ENCODE data around the gene CYP4B1.
"Not testable (repeated sequence)": the region's sequence is repeated elsewhere in the genome, so short reads cannot be mapped to it uniquely, and the experiment has no call there.

Gene CYP4B1

DNA sequence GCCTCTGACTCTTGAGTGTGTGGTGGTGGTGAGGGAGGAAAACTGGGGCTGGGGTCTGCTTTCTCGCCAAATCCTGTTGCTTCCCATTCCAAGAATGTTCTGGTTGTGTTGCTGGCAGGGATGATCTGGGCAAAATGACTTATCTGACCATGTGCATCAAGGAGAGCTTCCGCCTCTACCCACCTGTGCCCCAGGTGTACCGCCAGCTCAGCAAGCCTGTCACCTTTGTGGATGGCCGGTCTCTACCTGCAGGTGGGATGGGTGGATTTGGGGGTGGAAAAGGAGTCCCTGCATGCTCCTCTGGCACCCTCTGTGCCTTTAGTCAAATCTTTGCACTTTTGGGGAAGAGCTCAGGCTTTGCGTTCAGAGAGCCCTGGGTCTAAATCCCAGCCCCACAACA is 18.1 kb downstream of the CYP4B1 start:
- no peak for DNase-seq

DNA sequence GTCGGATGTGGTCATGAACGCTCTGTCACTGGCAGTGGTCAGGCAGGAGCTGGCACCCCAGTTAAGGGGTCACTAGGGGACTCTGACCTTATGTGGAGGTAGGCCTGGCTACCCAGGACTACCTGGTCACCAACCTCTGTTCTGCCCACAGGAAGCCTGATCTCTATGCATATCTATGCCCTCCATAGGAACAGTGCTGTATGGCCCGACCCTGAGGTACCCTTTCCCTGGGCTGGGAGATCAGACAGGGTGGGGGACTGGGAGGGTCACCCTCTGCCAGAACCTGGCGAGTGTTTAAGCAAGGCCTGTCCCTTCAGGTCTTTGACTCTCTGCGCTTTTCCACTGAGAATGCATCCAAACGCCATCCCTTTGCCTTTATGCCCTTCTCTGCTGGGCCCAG is 19.0 kb downstream of the CYP4B1 start:
- DNase-seq: no peak

DNA sequence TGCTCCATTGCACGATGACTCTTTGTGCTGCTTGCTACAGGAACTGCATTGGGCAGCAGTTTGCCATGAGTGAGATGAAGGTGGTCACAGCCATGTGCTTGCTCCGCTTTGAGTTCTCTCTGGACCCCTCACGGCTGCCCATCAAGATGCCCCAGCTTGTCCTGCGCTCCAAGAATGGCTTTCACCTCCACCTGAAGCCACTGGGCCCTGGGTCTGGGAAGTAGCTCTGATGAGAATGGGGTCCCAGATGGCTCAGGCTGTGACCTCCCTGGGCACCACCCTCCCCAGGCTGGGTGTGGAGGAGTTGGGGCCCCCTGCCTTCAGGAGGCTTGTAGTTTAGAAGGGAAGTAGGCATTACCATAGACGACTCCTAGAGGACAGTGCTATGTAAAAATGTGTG is 19.7 kb downstream of the CYP4B1 start:
- DNase-seq: no peak

DNA sequence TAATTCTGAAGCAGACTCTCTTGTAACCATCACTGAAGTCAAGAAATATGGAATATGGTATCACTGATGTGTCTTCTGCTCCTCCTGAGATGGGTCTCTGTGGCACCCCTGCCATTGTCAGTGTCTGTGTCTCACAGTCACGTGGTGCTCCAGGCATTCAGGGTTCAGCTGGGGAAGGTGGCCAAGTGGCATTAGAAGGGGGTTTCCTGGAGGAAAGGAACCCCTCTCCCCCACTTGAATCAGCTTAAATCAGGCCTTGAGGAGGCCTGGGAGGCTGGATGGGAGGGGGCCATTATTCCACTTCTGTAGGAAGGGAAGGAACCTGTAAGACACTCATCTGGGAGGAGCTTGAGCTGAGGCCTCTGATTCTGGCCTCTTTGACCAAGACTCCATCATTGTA is 20.5 kb downstream of the CYP4B1 start:
- no peak for DNase-seq

DNA sequence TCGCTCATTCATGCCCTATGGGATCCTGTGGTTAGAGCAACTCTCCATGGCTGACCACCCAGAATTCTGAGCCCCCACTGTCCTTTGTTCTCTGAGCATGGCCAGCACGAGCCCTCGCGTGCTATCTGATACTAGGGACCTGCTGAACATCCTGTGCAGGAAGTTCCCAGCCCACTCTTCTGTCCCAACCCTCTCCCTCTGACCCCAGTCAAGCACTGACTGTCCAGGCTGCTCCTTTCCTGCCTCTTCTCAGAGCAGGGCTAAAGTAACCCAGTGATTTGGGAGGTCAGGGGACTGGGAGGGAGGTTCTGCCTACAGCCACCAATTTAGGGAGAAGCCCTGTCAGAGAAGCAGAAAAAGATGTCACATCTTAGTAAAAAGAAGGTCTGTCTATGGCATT is 21.2 kb downstream of the CYP4B1 start:
- DNase-seq: no peak

DNA sequence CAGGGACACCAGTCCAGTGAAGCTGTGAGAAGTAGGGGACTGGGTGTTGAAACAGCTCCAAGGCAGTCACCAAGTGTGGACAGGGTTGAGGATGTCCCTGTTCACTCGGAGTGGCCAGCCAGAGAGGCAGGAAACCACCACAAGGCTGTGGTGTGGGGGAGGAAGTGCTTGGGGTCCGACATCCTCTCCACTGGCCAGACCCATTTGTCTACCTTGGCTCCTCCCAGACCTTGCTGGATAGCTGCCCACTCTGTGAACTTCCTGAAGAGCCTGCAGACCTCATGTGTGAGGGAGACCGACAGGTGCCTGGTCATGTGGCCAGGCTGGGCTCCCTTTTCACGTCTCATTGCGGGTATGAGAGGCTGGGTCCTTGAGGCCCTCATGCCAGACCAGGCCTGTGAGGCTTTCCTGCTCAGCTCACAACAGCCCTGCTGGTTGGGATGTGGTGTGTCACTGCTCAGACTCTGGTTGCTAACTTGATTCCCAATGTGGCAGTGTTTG is 21.8 kb downstream of the CYP4B1 start:
- no peak for DNase-seq

DNA sequence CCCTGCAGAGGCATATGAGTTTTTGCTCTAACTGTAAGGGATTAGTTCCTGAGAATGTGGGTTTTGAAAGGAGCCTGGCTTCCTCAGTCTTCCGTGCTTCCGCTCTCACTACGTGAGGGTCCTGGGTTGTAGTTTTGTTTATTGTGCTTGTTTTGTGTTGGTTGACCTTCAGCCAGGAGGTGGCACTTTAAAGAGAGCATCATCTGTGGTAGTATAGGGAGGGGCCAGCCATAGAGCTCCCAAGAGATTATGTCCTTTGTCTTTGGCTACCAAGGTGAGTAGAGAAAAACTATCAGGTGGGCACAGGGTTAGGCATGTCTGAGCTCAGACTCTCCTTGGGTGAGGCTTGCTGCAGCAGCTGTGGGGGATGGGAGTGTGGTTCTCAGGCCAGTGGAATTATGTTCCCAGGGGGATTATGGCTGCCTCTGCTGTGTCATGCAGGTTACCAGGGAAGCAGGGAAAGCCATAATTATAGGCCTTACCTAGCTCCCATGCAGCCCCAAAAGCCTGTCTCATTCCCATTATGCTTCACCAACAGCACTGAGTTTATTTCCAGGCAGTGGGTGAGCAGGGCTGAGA is 23.5 kb downstream of the CYP4B1 start:
- DNase-seq: no peak

DNA sequence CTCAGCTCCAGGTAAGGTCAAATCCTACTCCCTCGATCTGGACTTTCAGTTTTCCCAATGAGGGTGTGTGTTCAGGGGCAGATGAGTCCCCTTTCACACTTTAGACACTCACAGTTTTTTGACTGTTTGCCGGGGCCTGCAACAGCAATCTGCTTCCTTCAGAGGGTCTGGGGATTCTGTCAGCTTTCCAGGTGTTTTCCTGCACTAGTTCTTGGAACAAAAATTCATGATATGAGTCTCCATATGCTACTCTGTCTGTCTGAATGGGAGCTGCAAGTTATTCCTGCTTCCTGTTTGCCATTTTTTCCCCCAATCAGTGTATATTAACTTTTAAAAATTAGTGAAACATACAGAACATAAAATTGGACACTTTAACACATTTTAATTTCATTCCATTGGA is 24.3 kb downstream of the CYP4B1 start:
- DNase-seq: no peak

DNA sequence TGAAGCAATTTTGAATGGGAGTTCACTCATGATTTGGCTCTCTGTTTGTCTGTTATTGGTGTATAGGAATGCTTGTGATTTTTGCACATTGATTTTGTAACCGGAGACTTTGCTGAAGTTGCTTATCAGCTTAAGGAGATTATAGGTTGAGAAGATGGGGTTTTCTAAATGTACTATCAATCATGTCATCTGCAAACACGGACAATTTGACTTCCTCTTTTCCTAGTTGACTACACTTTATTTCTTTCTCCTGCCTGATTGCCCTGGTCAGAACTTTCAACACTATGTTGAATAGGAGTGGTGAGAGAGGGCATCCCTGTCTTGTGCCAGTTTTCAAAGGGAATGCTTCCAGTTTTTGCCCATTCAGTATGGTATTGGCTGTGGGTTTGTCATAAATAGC is 28.0 kb downstream of the CYP4B1 start:
- DNase-seq: not testable (repeated sequence)

DNA sequence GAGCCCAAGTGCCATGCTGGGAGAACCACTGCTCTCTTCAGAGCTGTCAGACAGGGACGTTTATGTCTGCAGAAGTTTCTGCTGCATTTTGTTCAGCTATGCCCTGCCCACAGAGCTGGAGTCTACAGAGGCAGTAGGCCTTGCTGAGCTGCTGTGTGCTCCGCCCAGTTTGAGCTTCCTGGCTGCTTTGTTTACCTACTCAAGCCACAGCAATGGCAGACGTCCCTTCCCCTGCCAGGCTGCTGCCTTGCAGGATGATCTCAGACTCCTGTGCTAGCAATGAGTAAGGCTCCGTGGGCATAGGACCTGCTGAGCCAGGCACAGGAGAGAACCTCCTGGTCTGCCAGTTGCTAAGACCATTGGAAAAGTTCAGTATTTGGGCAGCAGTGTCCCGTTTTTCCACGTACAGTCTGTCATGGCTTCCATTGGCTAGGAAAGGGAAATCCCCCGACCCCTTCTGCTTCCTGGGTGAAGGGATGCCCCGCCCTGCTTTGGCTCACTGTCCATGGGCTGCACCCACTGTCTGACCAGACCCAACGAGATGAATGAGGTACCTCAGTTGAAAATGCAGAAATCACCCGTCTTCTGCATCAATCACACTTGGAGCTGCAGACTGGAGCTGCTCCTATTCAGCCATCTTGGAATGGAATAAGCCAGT is 31.9 kb downstream of the CYP4B1 start:
- no peak for DNase-seq

DNA sequence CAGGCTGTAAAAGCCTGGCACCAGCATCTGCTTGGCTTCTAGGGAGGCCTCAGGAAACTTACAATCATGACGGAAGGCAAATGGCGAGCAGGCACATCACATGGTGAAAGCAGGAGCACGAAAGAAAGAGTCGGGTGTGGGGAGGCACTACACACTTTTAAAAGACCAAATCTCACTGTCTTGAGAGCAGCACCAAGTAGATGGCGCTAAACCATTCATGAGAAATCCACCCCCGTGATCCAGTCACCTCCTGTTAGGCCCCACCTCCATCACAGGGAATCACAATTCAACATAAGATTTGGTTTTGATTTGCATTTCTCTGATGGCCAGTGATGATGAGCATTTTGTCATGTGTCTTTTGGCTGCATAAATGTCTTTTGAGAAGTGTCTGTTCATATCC is 36.6 kb downstream of the CYP4B1 start:
- DNase-seq: not testable (repeated sequence)

DNA sequence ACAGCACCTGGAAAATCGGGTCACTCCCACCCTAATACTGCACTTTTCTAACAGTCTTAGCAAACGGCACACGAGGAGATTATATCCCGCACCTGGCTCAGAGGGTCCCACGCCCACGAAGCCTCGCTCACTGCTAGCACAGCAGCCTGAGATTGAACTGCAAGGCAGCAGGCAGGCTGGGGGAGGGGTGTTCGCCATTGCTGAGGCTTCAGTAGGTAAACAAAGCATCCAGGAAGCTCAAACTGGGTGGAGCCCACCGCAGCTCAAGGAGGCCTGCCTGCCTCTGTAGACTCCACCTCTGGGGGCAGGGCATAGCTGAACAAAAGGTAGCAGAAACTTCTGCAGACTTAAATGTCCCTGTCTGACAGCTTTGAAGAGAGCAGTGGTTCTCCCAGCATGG is 47.5 kb downstream of the CYP4B1 start:
- not testable (repeated sequence) for DNase-seq

DNA sequence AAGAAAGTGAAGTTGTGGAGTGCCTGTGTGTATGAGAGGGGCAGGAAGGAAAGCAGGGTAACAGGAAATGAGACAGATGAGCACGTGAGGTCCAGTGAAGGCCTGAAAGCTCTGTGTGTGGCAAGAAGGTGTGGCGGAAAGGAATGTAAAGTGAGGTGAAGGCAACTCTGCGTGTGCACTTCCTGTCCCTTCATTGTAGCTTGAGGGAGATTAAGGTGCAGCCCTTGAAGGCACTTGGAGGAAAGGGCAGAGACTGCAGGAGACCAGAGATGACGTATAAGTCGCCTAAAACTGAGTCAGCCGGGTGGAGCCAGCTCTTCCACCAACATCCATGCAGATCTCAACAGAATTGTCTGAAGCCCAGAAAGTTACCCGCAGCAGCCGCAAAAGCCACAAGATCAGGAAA is 58.8 kb downstream of the CYP4B1 start:
- DNase-seq: not testable (repeated sequence)

DNA sequence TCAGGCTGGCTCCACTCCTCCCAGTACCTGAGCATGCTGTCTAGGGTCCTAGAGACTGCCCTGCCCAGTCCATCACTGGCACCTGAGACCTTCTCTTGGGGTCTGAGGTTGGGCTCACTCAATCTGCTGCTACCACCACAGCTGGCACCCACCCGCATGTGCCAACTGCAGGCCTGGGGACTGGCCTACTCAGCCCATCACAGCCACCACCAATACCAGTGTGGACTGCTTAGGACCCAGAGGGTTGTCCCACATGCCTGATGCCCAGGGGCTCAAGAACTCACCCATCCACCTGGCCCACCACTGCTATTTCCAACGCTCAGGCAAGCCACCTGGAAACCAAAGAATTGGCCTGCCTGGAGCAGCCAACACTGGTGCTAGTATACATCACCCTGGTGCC is 63.5 kb downstream of the CYP4B1 start:
- no peak for DNase-seq
